Measurements from ENCODE around the gene YDJC. TPM values are rescaled to one million over a fixed set of nuclear protein-coding genes. Genes with fewer than 3 reads are reported as not detected.

YDJC gene
- total and polyA plus RNA-seq, 9 of the 15 experiments (the other 6 are each of a cell fraction or from before 2014, with no cell fraction given), result 13.5 to 871 (median 164) TPM

DNA sequence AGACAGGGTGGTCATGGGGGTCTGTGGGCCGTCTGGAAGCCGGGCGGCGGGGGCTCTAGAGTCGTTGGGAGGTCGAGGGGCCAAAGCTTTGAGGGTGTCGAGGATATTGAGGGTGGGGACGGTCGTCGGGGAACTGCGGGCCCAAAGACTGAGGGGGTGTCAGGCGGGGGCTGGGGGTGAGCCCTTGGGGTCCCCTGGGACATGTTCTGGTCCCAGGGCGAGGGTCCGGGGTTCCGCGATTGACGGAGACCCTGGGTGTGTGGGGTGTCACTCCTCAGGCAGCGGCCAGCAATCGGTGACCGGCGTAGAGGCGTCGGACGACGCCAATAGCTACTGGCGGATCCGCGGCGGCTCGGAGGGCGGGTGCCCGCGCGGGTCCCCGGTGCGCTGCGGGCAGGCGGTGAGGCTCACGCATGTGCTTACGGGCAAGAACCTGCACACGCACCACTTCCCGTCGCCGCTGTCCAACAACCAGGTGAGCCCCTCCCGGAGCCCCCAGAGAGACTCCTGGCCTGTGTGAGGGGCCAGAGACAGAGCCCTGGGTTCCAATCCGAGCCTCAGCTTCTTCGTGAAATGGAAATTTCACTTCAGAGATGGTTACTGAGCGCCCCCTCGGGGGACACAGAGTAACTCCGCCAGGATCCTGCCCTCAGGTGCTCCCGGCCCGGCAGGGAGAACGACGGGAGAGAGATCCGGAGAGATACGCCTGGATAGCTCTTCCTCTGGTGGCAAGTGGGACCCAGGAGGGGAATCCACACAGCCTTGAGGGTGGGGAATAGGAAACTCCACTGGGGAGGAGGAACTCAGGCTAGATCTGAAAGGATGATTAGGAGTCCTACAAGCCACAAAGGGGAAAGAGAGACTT, 13.0 kb upstream of the YDJC start (continued):
- TF ChIP-seq ZNF146 (CRISPR knock-in tag; IDR thresholded peaks at IDR 0.05; ENCODE audit: unreplicated experiment), result no peak
- no peak for TF ChIP-seq SRSF7 (optimal IDR thresholded peaks at IDR 0.05; ENCODE audit: low read depth, low read length)
- no peak for TF ChIP-seq NRF1 (conservative IDR thresholded peaks at IDR 0.05 in 1 of 2, IDR thresholded peaks at IDR 0.05 in 1 of 2)
- TF ChIP-seq NR1H2 (CRISPR knock-in tag; IDR thresholded peaks at IDR 0.05), result no peak
- no peak for TF ChIP-seq NFRKB (IDR thresholded peaks at IDR 0.05; ENCODE audit: low read depth)
- no peak for TF ChIP-seq PTBP1 (IDR thresholded peaks at IDR 0.05; ENCODE audit: low read depth, low read length)
- no peak for TF ChIP-seq ZFX (CRISPR knock-in tag; IDR thresholded peaks at IDR 0.05)
- TF ChIP-seq NBN (IDR thresholded peaks at IDR 0.05; ENCODE audit: low read depth), result no peak
- TF ChIP-seq ZNF324 (CRISPR knock-in tag; IDR thresholded peaks at IDR 0.05), result no peak
- TF ChIP-seq, protein P1, sequence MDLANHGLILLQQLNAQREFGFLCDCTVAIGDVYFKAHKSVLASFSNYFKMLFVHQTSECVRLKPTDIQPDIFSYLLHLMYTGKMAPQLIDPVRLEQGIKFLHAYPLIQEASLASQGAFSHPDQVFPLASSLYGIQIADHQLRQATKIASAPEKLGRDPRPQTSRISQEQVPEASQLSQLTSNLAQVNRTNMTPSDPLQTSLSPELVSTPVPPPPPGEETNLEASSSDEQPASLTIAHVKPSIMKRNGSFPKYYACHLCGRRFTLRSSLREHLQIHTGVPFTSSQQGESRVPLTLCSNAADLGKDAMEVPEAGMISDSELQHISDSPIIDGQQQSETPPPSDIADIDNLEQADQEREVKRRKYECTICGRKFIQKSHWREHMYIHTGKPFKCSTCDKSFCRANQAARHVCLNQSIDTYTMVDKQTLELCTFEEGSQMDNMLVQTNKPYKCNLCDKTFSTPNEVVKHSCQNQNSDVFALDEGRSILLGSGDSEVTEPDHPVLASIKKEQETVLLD (IDR thresholded peaks at IDR 0.05), result no peak
- no peak for TF ChIP-seq BCOR (IDR thresholded peaks at IDR 0.05)
- TF ChIP-seq, protein P2, sequence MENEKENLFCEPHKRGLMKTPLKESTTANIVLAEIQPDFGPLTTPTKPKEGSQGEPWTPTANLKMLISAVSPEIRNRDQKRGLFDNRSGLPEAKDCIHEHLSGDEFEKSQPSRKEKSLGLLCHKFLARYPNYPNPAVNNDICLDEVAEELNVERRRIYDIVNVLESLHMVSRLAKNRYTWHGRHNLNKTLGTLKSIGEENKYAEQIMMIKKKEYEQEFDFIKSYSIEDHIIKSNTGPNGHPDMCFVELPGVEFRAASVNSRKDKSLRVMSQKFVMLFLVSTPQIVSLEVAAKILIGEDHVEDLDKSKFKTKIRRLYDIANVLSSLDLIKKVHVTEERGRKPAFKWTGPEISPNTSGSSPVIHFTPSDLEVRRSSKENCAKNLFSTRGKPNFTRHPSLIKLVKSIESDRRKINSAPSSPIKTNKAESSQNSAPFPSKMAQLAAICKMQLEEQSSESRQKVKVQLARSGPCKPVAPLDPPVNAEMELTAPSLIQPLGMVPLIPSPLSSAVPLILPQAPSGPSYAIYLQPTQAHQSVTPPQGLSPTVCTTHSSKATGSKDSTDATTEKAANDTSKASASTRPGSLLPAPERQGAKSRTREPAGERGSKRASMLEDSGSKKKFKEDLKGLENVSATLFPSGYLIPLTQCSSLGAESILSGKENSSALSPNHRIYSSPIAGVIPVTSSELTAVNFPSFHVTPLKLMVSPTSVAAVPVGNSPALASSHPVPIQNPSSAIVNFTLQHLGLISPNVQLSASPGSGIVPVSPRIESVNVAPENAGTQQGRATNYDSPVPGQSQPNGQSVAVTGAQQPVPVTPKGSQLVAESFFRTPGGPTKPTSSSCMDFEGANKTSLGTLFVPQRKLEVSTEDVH (IDR thresholded peaks at IDR 0.05; ENCODE audit: low read depth, partially characterized antibody), result no peak
- no peak for TF ChIP-seq ASH1L (IDR thresholded peaks at IDR 0.05; ENCODE audit: borderline replicate concordance, low read depth, partially characterized antibody)
- TF ChIP-seq CHD2 (IDR thresholded peaks at IDR 0.05; ENCODE audit: low read depth, low read length), result peak; percentile 35
- TF ChIP-seq SIN3A (IDR thresholded peaks at IDR 0.05; ENCODE audit: borderline replicate concordance in 2 of 2, control insufficient read depth in 1 of 2, low read depth in 2 of 2, low read length in 2 of 2), result peak in 1 of 2 experiments; percentile 96; a peak in 2 of 4 replicates
- no peak for TF ChIP-seq RFX1 (IDR thresholded peaks at IDR 0.05)
- no peak for TF ChIP-seq TEAD4 (IDR thresholded peaks at IDR 0.05; ENCODE audit: low read length)
- no peak for TF ChIP-seq TEAD4 (CRISPR knock-in tag; IDR thresholded peaks at IDR 0.05; ENCODE audit: borderline replicate concordance)
- TF ChIP-seq BMI1 (IDR thresholded peaks at IDR 0.05; ENCODE audit: low read length), result no peak
- TF ChIP-seq KLF10 (CRISPR knock-in tag; IDR thresholded peaks at IDR 0.05), result no peak
- no peak for TF ChIP-seq PHF21A (IDR thresholded peaks at IDR 0.05; ENCODE audit: borderline replicate concordance, low read depth)
- TF ChIP-seq, protein P3, sequence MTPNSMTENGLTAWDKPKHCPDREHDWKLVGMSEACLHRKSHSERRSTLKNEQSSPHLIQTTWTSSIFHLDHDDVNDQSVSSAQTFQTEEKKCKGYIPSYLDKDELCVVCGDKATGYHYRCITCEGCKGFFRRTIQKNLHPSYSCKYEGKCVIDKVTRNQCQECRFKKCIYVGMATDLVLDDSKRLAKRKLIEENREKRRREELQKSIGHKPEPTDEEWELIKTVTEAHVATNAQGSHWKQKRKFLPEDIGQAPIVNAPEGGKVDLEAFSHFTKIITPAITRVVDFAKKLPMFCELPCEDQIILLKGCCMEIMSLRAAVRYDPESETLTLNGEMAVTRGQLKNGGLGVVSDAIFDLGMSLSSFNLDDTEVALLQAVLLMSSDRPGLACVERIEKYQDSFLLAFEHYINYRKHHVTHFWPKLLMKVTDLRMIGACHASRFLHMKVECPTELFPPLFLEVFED (CRISPR knock-in tag; conservative IDR thresholded peaks at IDR 0.05), result no peak
- no peak for TF ChIP-seq FOXA3 (CRISPR knock-in tag; conservative IDR thresholded peaks at IDR 0.05 in 1 of 2, IDR thresholded peaks at IDR 0.05 in 1 of 2)

Measured in K562 (cell line).